ENCODE results near the gene ARPC2. TPM values are rescaled to one million over a fixed set of nuclear protein-coding genes. Genes with fewer than 3 reads are reported as not detected.

ARPC2 gene
- total and polyA plus RNA-seq, 3 experiments from 2014 or later, result 575 to 970 (median 600) TPM

DNA sequence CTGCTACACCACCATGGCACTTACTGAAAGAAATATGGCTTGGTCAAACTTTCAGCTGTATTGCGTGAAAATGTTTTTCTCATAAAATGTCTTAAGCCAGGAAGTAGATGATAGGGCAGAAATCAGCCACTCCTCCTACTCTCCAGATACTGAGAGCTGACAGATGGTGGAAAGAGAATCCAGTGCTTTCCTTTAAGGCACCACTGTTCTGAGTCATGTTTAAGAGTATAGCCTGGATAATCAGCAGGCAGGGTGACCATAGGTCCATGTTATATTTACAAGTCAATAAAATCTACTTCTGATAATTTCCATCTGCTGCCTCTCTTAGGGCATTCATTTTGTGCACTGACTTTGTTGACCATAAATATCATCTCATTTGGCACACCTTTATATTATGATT, 21.9 kb downstream of the ARPC2 start:
- Histone ChIP-seq H3K27ac (ENCODE audit: low read depth, low read length) (no peak overlapping the region), H3K4me1 (ENCODE audit: insufficient read depth, low read length) (peaks cover 19% of the 10 kb centered on the region), H3K36me3 (ENCODE audit: insufficient read depth, low read length) (peaks cover 83% of the 10 kb centered on the region), H3K27me3 (ENCODE audit: insufficient read depth, low read length, poor library complexity, severe bottlenecking) (no peaks in the 10 kb centered on the region), H3K4me3 (ENCODE audit: low read length) (no peak overlapping the region), H3K9me3 (ENCODE audit: low read length) (no peaks in the 10 kb centered on the region)
- Mint-ChIP-seq H3K4me1 (peaks cover 18 to 52% (median 34%) of the 10 kb centered on the region in 3 donors), H3K27me3 (no peaks in the 10 kb centered on the region), H3K9me3 (no peaks in the 10 kb centered on the region), H3K27ac (peak overlapping the region in 4 of 8 donors; percentile 7 to 89 (median 62)), H3K36me3 (peaks cover 7 to 99% (median 20%) of the 10 kb centered on the region in 3 donors), H3K4me3 (no peak overlapping the region)
- ChIA-PET CTCF (interaction anchor here (0.7 kb wide), 1 partner anchor 10 kb away, joined by 3 read pairs; no protein-coding TSS in a partner anchor), POLR2A (no interaction called here)
- DNase-seq, result no peak

DNA sequence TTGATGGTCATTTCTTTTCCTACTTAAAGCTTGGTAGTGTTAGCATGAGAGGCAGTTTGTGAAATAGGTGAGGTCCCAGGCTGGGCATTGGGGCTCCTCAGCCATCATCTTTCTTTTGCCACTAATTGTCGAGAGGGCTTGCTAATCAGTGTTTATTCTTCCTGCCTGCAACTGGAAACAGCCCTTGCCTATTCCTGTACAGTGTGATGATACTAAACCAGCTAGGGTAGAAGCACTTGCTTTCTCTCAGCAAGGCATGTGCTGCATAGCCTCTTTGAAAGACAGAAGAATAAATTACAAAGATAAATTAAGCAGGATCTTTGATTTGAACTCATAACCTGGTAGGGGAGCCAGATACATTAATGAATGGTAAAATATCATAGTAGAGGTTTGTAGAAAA, 27.2 kb downstream of the ARPC2 start:
- ChIA-PET POLR2A (no interaction called here), CTCF (interaction anchor here (1.0 to 3.3 kb wide), 3 partner anchors 12 to 152 kb away, joined by 3 to 14 read pairs (median 5); no protein-coding TSS in a partner anchor)
- Mint-ChIP-seq H3K27me3 (no peaks in the 10 kb centered on the region), H3K27ac (peak overlapping the region in 6 of 8 donors; percentile 40 to 85 (median 68)), H3K9me3 (no peaks in the 10 kb centered on the region), H3K36me3 (peaks cover 2 to 99% (median 20%) of the 10 kb centered on the region in 3 donors), H3K4me3 (no peak overlapping the region), H3K4me1 (peaks cover 22 to 45% (median 41%) of the 10 kb centered on the region in 3 donors)
- Histone ChIP-seq H3K27ac (ENCODE audit: low read depth, low read length) (no peak overlapping the region), H3K36me3 (ENCODE audit: insufficient read depth, low read length) (peaks cover 78% of the 10 kb centered on the region), H3K9me3 (ENCODE audit: low read length) (no peaks in the 10 kb centered on the region), H3K4me3 (ENCODE audit: low read length) (no peak overlapping the region), H3K4me1 (ENCODE audit: insufficient read depth, low read length) (peaks cover 11% of the 10 kb centered on the region), H3K27me3 (ENCODE audit: insufficient read depth, low read length, poor library complexity, severe bottlenecking) (no peaks in the 10 kb centered on the region)
- no peak for DNase-seq

DNA sequence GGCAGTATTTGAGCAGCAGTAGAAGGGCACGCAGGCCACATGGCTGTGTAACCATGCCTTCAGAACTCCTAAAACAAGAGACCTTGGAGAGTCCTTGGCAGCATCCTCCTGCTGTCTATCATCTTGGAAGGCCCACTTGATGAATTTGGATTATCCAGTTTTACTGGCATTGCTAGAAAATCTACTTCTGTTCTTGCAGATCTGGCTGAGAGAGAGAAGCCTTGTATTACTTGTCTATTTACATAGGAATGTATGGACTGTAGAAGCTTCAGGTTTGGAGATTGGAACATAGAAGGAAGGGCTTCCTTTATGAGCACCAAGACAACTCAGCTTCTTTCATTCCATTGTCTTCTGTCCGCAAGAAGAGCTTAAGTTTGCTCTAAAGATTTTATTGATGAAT, 27.7 kb downstream of the ARPC2 start:
- no peak overlapping the region for H3K4me3 Mint-ChIP-seq
- peaks cover 0 to 99% (median 23%) of the 10 kb centered on the region in 3 donors for H3K36me3 Mint-ChIP-seq
- Histone ChIP-seq H3K27ac (ENCODE audit: low read depth, low read length) (no peak overlapping the region), H3K27me3 (ENCODE audit: insufficient read depth, low read length, poor library complexity, severe bottlenecking) (no peaks in the 10 kb centered on the region), H3K4me1 (ENCODE audit: insufficient read depth, low read length) (peaks cover 11% of the 10 kb centered on the region), H3K4me3 (ENCODE audit: low read length) (no peak overlapping the region), H3K36me3 (ENCODE audit: insufficient read depth, low read length) (peaks cover 79% of the 10 kb centered on the region), H3K9me3 (ENCODE audit: low read length) (no peaks in the 10 kb centered on the region)
- no peaks in the 10 kb centered on the region for H3K9me3 Mint-ChIP-seq
- H3K27ac Mint-ChIP-seq, result peak overlapping the region; percentile 10 to 87 (median 68)
- no peak for DNase-seq
- H3K27me3 Mint-ChIP-seq, result no peaks in the 10 kb centered on the region
- peaks cover 22 to 45% (median 41%) of the 10 kb centered on the region in 3 donors for H3K4me1 Mint-ChIP-seq
- POLR2A ChIA-PET, result no interaction called here
- CTCF ChIA-PET, result interaction anchor here (1.0 to 3.3 kb wide), 4 partner anchors 9 to 152 kb away, joined by 3 to 14 read pairs (median 4); no protein-coding TSS in a partner anchor

DNA sequence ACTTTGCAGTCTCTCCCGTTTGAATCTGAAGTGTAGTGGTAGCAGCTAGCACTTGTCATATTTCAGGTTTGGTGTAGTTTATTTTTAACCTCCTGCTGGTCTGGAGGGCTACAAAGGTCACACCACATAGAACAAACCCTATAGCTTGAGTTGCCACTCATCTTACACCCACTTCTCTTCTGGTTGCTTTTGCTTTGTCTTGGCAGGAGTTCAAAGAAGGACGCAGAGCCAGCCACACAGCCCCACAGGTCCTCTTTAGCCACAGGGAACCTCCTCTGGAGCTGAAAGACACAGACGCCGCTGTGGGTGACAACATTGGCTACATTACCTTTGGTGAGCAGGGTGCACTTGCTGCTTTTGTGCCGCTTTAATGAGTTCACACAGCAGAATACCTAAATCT, 28.2 kb downstream of the ARPC2 start:
- H3K27ac ChIP-seq (ENCODE audit: low read depth, low read length), result no peak overlapping the region
- CTCF ChIA-PET, result interaction anchor here (1.0 to 3.3 kb wide), 3 partner anchors 9 to 151 kb away, joined by 4 to 14 read pairs (median 5); no protein-coding TSS in a partner anchor

DNA sequence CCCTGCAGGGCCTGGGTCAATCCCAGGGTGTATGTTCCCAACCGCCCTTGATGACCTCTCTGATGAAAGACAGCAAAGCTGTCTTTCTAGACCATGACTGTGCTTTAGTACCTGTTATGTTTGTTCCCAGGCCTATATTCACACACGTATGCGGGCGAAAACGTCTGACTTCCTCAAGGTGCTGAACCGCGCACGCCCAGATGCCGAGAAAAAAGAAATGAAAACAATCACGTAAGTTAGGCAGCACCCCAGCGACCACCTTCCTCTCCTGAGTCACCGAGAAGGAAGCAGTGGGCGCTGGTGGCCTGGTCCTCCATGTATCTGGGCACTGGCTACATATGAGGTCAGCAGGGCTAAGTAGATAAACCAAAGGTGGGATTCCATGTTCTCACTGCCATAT, 32.7 kb downstream of the ARPC2 start:
- POLR2A ChIA-PET, result no interaction called here
- H3K4me3 Mint-ChIP-seq, result no peak overlapping the region

More for the DNA sequence above, 28.2 kb downstream of the ARPC2 start:
- peaks cover 79% of the 10 kb centered on the region for H3K36me3 ChIP-seq (ENCODE audit: insufficient read depth, low read length)
- H3K4me3 Mint-ChIP-seq, result no peak overlapping the region
- H3K9me3 Mint-ChIP-seq, result no peaks in the 10 kb centered on the region
- POLR2A ChIA-PET, result no interaction called here
- no peak overlapping the region for H3K4me3 ChIP-seq (ENCODE audit: low read length)
- H3K27me3 ChIP-seq (ENCODE audit: insufficient read depth, low read length, poor library complexity, severe bottlenecking), result no peaks in the 10 kb centered on the region
- peaks cover 4 to 99% (median 27%) of the 10 kb centered on the region in 3 donors for H3K36me3 Mint-ChIP-seq
- no peak for DNase-seq
- no peaks in the 10 kb centered on the region for H3K27me3 Mint-ChIP-seq
- H3K4me1 ChIP-seq (ENCODE audit: insufficient read depth, low read length), result peaks cover 11% of the 10 kb centered on the region
- H3K9me3 ChIP-seq (ENCODE audit: low read length), result no peaks in the 10 kb centered on the region
- H3K4me1 Mint-ChIP-seq, result peaks cover 22 to 44% (median 41%) of the 10 kb centered on the region in 3 donors
- peak overlapping the region in 7 of 8 donors; percentile 18 to 91 (median 66) for H3K27ac Mint-ChIP-seq

DNA sequence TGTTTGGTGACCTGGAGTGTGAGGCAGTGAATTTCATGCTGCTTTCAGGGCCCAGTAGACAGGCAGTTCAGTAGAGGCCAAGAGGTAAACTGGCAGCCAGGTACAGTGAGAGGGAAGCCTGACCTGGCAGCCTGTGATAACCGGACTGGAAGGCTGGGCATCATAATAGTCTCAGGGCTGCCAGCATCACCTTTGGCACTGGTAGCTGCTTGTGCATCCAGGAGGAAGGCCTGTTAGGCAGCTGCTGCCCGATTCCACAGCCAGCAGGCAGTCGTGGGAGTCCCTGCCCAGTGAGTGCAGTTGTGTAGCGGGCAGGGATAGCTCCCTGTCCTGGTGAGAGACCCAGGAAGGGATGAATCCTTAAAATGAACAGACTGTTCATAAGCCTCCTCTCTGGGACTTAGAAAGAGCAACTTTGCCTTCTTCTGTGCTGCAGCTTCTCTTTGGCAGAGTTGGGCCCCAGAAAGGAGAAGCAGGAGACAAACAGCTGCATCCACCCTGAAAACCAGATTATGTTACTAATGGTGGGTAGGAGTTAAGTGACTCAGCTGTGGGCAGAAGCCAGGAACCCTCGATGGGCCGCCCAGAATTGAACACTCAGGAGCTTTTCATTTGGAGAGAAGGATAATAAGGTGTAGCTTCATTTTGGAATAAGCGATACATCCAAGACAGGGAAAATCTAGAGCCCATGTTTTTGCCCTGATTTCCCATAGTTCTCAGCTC, 35.7 kb downstream of the ARPC2 start:
- no peak overlapping the region for H3K4me3 Mint-ChIP-seq
- Histone ChIP-seq H3K9me3 (ENCODE audit: low read length) (no peaks in the 10 kb centered on the region), H3K4me1 (ENCODE audit: insufficient read depth, low read length) (peaks cover 6% of the 10 kb centered on the region), H3K4me3 (ENCODE audit: low read length) (no peak overlapping the region), H3K27ac (ENCODE audit: low read depth, low read length) (peak overlapping the region; percentile 14), H3K27me3 (ENCODE audit: insufficient read depth, low read length, poor library complexity, severe bottlenecking) (no peaks in the 10 kb centered on the region), H3K36me3 (ENCODE audit: insufficient read depth, low read length) (peaks cover 74% of the 10 kb centered on the region)
- DNase-seq, result no peak
- CTCF ChIA-PET, result interaction anchor here (0.6 to 1.6 kb wide), 5 partner anchors 17 to 104 kb away, joined by 3 to 4 read pairs (median 3); partner anchors contain the start of genes AAMP, CATIP and PNKD
- no peaks in the 10 kb centered on the region for H3K9me3 Mint-ChIP-seq
- H3K27me3 Mint-ChIP-seq, result no peaks in the 10 kb centered on the region
- H3K36me3 Mint-ChIP-seq, result peaks cover 4 to 91% (median 30%) of the 10 kb centered on the region in 3 donors
- H3K4me1 Mint-ChIP-seq, result peaks cover 6 to 18% (median 13%) of the 10 kb centered on the region in 3 donors
- peak overlapping the region in 4 of 8 donors; percentile 51 to 93 (median 66) for H3K27ac Mint-ChIP-seq
- POLR2A ChIA-PET, result no interaction called here

More for the DNA sequence above, 32.7 kb downstream of the ARPC2 start:
- Mint-ChIP-seq H3K27ac (peak overlapping the region in 5 of 8 donors; percentile 47 to 92 (median 72)), H3K27me3 (no peaks in the 10 kb centered on the region), H3K36me3 (peaks cover 4 to 99% (median 31%) of the 10 kb centered on the region in 3 donors), H3K9me3 (no peaks in the 10 kb centered on the region), H3K4me1 (peaks cover 5 to 13% (median 6%) of the 10 kb centered on the region in 3 donors)
- H3K36me3 ChIP-seq (ENCODE audit: insufficient read depth, low read length), result peaks cover 86% of the 10 kb centered on the region
- no peaks in the 10 kb centered on the region for H3K27me3 ChIP-seq (ENCODE audit: insufficient read depth, low read length, poor library complexity, severe bottlenecking)
- CTCF ChIA-PET, result no interaction called here
- H3K4me3 ChIP-seq (ENCODE audit: low read length), result no peak overlapping the region
- H3K9me3 ChIP-seq (ENCODE audit: low read length), result no peaks in the 10 kb centered on the region
- no peak for DNase-seq
- no peaks in the 10 kb centered on the region for H3K4me1 ChIP-seq (ENCODE audit: insufficient read depth, low read length)
- H3K27ac ChIP-seq (ENCODE audit: low read depth, low read length), result no peak overlapping the region

DNA sequence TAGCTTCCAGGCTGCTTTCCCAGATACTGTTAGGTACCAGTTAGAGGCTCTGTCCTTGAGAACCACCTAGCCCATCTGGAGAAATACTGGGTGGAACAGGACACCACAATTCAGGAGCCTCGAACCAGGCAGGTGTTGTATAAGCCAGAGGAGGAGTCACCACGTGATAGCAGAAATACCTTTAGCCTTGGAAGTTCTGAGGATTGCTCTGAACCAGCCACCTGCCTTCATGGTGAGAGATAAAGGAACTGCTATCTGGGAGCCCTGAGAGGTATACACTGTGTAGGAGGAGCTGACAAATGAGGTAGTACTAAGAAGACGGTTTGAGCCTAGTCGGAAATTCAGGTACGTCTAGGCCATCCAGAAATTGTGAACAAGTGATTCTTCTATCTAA, 36.2 kb downstream of the ARPC2 start:
- CTCF ChIA-PET, result interaction anchor here (1.1 to 1.6 kb wide), 3 partner anchors 17 to 103 kb away, joined by 3 to 4 read pairs (median 3); partner anchors contain the start of genes AAMP, CATIP and PNKD
- no peak overlapping the region for H3K4me3 ChIP-seq (ENCODE audit: low read length)
- no peaks in the 10 kb centered on the region for H3K9me3 ChIP-seq (ENCODE audit: low read length)
- H3K27me3 ChIP-seq (ENCODE audit: insufficient read depth, low read length, poor library complexity, severe bottlenecking), result no peaks in the 10 kb centered on the region
- peaks cover 10% of the 10 kb centered on the region for H3K4me1 ChIP-seq (ENCODE audit: insufficient read depth, low read length)
- H3K27ac ChIP-seq (ENCODE audit: low read depth, low read length), result no peak overlapping the region
- H3K4me1 Mint-ChIP-seq, result peaks cover 8 to 20% (median 15%) of the 10 kb centered on the region in 3 donors
- H3K27me3 Mint-ChIP-seq, result no peaks in the 10 kb centered on the region
- no peak overlapping the region for H3K4me3 Mint-ChIP-seq
- POLR2A ChIA-PET, result no interaction called here
- no peaks in the 10 kb centered on the region for H3K9me3 Mint-ChIP-seq
- H3K27ac Mint-ChIP-seq, result peak overlapping the region in 5 of 8 donors; percentile 26 to 93 (median 50)
- H3K36me3 ChIP-seq (ENCODE audit: insufficient read depth, low read length), result peaks cover 69% of the 10 kb centered on the region
- peaks cover 4 to 86% (median 30%) of the 10 kb centered on the region in 3 donors for H3K36me3 Mint-ChIP-seq
- no peak for DNase-seq

DNA sequence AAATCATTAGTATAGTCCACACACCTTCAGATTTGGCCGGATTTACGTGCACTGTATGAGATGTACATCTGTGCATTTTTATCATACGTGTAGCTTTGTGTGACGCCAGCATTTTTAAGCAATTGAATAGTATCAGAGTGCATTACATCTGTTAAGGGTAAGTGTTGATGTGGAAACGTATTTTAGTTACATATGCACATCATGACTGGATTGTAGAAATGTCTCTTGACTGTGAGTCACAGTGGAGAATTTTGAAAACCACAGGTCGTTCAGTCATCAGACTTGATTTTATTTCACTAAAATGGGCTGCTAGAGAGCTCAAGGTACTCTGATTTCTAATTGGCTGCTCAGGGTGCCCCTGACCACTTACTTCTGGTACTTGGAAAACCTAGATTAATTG, 38.5 kb downstream of the ARPC2 start:
- Histone ChIP-seq H3K27ac (ENCODE audit: low read depth, low read length) (no peak overlapping the region), H3K4me3 (ENCODE audit: low read length) (no peak overlapping the region), H3K36me3 (ENCODE audit: insufficient read depth, low read length) (peaks cover 47% of the 10 kb centered on the region), H3K4me1 (ENCODE audit: insufficient read depth, low read length) (peaks cover 10% of the 10 kb centered on the region), H3K27me3 (ENCODE audit: insufficient read depth, low read length, poor library complexity, severe bottlenecking) (no peaks in the 10 kb centered on the region), H3K9me3 (ENCODE audit: low read length) (no peaks in the 10 kb centered on the region)
- Mint-ChIP-seq H3K36me3 (peaks cover 0 to 64% (median 19%) of the 10 kb centered on the region in 3 donors), H3K4me3 (no peak overlapping the region), H3K9me3 (no peaks in the 10 kb centered on the region), H3K27ac (peak overlapping the region in 3 of 8 donors; percentile 1 to 24 (median 7)), H3K27me3 (no peaks in the 10 kb centered on the region), H3K4me1 (peaks cover 10 to 23% (median 20%) of the 10 kb centered on the region in 3 donors)
- POLR2A ChIA-PET, result no interaction called here
- CTCF ChIA-PET, result interaction anchor here (0.8 to 1.9 kb wide), 2 partner anchors 29 to 68 kb away, joined by 3 to 6 read pairs; no protein-coding TSS in a partner anchor
- DNase-seq, result no peak

Measured in CD8-positive, alpha-beta memory T cell (primary cell).